H1 (cell line): ENCODE results near the gene MAP3K3. TPM values are rescaled to one million over a fixed set of nuclear protein-coding genes. Genes with fewer than 3 reads are reported as not detected.

Experiments
- polyA plus RNA-seq, 7 experiments: library from polyadenylated mRNA; depleted of rRNA in 3 of 7; stranded (reverse) in 5 of 7; unstranded in 2 of 7; fragments of >200 nt in 5 of 7; fragments of 200-250 nt in 2 of 7; gene quantifications; 1 replicate in 5 of 7; 2 replicates in 1 of 7; 4 replicates in 1 of 7; pipeline versions ENCODE4 v1.2.1 to v1.2.3, GENCODE V29; 2011 to 2013; ENCODE audit warnings: missing spikeins in 2 of 7, mixed read lengths in 2 of 7
- total RNA-seq: library from RNA; stranded (reverse); fragmentation: NEBNext Ultra II Directional; extraction: Animal tissue kit (Norgen Biotek cat#: 25700); gene quantifications from 2 replicates; pipeline ENCODE4 v1.2.1, GENCODE V29; 2021
- TF ChIP-seq, protein P1 (sequence below): fragments of 300-600 bp; sonication (generic); IDR thresholded peaks from 2 replicates; pipeline ENCODE4 v1.7.1; 2012; ENCODE audit warnings: low read length, moderate library complexity, mild to moderate bottlenecking, inconsistent platforms; ENCODE audit not compliant: insufficient replicate concordance

Gene MAP3K3
- total and polyA plus RNA-seq, 2 of the 8 experiments (the other 6 are each of a cell fraction or from before 2014, with no cell fraction given): 10.3 to 21.0 TPM

- TF ChIP-seq, protein P1, sequence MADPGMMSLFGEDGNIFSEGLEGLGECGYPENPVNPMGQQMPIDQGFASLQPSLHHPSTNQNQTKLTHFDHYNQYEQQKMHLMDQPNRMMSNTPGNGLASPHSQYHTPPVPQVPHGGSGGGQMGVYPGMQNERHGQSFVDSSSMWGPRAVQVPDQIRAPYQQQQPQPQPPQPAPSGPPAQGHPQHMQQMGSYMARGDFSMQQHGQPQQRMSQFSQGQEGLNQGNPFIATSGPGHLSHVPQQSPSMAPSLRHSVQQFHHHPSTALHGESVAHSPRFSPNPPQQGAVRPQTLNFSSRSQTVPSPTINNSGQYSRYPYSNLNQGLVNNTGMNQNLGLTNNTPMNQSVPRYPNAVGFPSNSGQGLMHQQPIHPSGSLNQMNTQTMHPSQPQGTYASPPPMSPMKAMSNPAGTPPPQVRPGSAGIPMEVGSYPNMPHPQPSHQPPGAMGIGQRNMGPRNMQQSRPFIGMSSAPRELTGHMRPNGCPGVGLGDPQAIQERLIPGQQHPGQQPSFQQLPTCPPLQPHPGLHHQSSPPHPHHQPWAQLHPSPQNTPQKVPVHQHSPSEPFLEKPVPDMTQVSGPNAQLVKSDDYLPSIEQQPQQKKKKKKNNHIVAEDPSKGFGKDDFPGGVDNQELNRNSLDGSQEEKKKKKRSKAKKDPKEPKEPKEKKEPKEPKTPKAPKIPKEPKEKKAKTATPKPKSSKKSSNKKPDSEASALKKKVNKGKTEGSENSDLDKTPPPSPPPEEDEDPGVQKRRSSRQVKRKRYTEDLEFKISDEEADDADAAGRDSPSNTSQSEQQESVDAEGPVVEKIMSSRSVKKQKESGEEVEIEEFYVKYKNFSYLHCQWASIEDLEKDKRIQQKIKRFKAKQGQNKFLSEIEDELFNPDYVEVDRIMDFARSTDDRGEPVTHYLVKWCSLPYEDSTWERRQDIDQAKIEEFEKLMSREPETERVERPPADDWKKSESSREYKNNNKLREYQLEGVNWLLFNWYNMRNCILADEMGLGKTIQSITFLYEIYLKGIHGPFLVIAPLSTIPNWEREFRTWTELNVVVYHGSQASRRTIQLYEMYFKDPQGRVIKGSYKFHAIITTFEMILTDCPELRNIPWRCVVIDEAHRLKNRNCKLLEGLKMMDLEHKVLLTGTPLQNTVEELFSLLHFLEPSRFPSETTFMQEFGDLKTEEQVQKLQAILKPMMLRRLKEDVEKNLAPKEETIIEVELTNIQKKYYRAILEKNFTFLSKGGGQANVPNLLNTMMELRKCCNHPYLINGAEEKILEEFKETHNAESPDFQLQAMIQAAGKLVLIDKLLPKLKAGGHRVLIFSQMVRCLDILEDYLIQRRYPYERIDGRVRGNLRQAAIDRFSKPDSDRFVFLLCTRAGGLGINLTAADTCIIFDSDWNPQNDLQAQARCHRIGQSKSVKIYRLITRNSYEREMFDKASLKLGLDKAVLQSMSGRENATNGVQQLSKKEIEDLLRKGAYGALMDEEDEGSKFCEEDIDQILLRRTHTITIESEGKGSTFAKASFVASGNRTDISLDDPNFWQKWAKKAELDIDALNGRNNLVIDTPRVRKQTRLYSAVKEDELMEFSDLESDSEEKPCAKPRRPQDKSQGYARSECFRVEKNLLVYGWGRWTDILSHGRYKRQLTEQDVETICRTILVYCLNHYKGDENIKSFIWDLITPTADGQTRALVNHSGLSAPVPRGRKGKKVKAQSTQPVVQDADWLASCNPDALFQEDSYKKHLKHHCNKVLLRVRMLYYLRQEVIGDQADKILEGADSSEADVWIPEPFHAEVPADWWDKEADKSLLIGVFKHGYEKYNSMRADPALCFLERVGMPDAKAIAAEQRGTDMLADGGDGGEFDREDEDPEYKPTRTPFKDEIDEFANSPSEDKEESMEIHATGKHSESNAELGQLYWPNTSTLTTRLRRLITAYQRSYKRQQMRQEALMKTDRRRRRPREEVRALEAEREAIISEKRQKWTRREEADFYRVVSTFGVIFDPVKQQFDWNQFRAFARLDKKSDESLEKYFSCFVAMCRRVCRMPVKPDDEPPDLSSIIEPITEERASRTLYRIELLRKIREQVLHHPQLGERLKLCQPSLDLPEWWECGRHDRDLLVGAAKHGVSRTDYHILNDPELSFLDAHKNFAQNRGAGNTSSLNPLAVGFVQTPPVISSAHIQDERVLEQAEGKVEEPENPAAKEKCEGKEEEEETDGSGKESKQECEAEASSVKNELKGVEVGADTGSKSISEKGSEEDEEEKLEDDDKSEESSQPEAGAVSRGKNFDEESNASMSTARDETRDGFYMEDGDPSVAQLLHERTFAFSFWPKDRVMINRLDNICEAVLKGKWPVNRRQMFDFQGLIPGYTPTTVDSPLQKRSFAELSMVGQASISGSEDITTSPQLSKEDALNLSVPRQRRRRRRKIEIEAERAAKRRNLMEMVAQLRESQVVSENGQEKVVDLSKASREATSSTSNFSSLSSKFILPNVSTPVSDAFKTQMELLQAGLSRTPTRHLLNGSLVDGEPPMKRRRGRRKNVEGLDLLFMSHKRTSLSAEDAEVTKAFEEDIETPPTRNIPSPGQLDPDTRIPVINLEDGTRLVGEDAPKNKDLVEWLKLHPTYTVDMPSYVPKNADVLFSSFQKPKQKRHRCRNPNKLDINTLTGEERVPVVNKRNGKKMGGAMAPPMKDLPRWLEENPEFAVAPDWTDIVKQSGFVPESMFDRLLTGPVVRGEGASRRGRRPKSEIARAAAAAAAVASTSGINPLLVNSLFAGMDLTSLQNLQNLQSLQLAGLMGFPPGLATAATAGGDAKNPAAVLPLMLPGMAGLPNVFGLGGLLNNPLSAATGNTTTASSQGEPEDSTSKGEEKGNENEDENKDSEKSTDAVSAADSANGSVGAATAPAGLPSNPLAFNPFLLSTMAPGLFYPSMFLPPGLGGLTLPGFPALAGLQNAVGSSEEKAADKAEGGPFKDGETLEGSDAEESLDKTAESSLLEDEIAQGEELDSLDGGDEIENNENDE: no peak
Observed at GRCh38 chr17:63631062-63631461, 8.8 kb downstream of the MAP3K3 start (continued).
